Hindlimb muscle (tissue), 1 donor: Measurements from ENCODE around the gene ITIH5. TPM values are rescaled to one million over a fixed set of nuclear protein-coding genes. Genes with fewer than 3 reads are reported as not detected.

Experiments used
- DNase-seq: peaks from one replicate; pipeline ENCODE4 v3.0.0-alpha.2; 2013
- polyA plus RNA-seq: library from polyadenylated mRNA; unstranded; fragments of 120-200 nt; gene quantifications from one replicate; pipeline ENCODE4 v1.2.1, GENCODE V29; 2013; ENCODE audit not compliant: insufficient read length

The ITIH5 gene
- polyA plus RNA-seq, 1 donor: 42.2 TPM

DNA sequence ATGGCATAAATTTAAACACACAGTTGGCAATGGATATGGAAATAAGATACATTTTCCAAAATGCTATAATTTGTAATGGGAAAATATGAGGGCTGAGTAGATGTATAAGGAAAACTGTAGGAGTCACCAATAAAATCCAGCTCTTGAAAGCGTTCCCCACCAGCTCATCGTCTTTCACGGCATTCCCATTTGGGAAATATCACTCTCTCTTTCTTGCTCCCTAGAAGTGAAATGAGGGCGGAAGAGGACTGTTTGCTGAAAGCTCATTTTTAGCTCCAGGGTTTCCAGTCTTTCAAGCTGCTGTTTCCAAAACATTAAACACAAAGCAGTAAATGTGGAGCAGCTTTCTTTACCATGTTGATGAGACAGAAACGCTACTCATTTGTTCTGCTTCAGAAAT, 151.3 kb downstream of the ITIH5 start:
- peak; percentile 62 for DNase-seq

DNA sequence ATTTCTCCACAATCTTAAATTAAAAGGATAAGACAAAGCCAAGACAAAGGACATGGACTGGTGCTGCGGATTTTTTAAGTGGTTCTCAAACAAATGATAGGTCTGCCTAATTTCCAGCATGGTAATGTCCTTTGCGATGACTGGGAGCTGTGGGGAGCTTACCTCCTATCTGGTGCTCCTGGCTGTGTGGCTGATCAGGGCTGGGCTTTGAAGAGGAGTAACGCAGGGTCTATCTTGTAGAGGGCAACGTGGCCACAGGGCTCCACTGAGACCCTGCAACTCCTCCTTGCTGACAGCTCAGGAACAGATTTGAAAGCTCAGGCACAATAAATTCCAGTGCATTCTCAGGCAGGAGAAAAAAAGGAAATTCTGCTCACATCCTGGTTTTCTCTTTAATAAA, 152.8 kb downstream of the ITIH5 start:
- no peak for DNase-seq

DNA sequence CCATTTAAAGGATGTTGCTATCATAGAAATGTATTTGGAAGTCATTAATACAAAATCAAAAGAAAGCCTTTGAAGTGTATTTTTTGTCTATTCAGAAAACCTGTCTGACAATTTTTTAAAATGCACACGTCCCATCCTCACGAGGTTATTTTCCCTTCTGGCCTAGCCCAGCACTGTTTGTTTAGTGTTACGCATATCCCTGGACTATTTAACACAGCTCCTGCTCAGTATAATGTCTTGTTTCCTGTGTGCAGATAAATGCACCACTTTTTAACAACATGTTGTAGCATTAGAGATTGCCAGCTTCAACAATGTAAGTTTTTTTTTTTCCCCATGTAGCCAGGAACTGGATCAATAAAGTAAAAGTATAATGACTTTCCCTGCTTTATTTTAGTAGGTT, 153.3 kb downstream of the ITIH5 start:
- no peak for DNase-seq

DNA sequence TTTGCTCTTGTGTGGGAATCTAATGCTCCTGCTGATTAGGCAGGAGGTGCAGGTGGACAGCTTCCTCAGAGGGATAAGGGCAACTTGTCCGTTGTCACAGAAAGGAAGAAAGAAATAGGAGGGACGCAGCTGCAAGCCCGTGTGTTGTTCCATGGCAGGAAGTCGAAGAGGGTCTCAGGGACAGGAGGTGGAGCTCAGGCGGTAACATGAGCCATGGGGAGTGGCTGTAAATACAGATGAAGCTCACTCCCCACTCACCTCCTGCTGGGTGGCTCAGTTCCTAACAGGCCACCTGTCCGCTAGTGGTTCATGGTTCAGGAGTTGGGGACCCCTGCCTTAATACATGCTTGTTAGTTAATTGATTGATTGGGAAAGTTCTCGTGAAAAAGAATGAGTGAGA, 154.3 kb downstream of the ITIH5 start:
- no peak for DNase-seq

DNA sequence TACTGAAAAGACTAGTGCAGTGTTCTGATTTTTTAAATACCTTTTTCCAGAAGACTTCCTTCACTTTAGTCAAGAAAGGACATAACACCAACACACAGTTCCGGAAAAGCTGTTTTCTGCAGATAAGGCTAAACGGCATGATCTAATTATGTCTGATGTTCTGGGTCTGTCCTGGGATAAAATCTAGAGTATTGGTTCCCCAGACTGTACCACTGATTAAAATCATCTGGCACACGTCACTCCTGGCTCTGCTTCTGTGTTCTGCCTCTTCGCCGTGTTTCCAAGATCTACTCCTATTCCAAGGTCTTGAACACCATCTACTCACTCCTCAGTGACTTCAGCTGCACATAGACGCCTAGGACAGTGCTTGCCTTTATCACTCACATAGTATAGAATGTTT, 155.2 kb downstream of the ITIH5 start:
- no peak for DNase-seq

Other genes starting within 250 kb of the ITIH5 start
- 0.12 TPM for gene ITIH2, start 36.4 kb upstream of the ITIH5 start, polyA plus RNA-seq
- gene KIN, start 121.0 kb upstream of the ITIH5 start, polyA plus RNA-seq: 10.9 TPM
- 196 TPM for gene ATP5F1C, start 121.2 kb upstream of the ITIH5 start, polyA plus RNA-seq
- 6.3 TPM for gene TAF3, start 151.5 kb upstream of the ITIH5 start, polyA plus RNA-seq